Mesenchymal stem cell (in vitro differentiated cells and primary cell): ENCODE data around the gene CDH23.

Source experiments
- DNase-seq: peaks from one replicate; pipeline ENCODE4 v3.0.0-alpha.2; 2013
- H2AFZ ChIP-seq: one replicate; pipeline ENCODE4 v1.6.1; 2013; ENCODE audit warnings: low read depth, mild to moderate bottlenecking, control low read depth, inconsistent platforms, low read length, moderate library complexity
- H2AK5ac ChIP-seq: 2 replicates; pipeline ENCODE4 v1.6.1; 2013; ENCODE audit warnings: low read length, moderate library complexity, mild to moderate bottlenecking, inconsistent platforms; ENCODE audit not compliant: severe bottlenecking
- H2BK120ac ChIP-seq: one replicate; pipeline ENCODE4 v1.6.1; 2013; ENCODE audit warnings: low read depth, mild to moderate bottlenecking, inconsistent platforms, low read length, moderate library complexity
- H2BK12ac ChIP-seq, 2 experiments: one replicate each; pipeline ENCODE4 v1.6.1; 2013; ENCODE audit warnings: inconsistent platforms in 2 of 2, low read length in 2 of 2, mild to moderate bottlenecking in 2 of 2, moderate library complexity in 2 of 2, control low read depth in 1 of 2
- H2BK15ac ChIP-seq: one replicate; pipeline ENCODE4 v1.6.1; 2013; ENCODE audit warnings: mild to moderate bottlenecking, low read depth, inconsistent platforms; ENCODE audit not compliant: poor library complexity, severe bottlenecking
- H2BK5ac ChIP-seq: 2 replicates; pipeline ENCODE4 v1.6.1; 2013; ENCODE audit warnings: low read depth, mild to moderate bottlenecking, low read length, control low read depth, inconsistent platforms; ENCODE audit not compliant: poor library complexity, severe bottlenecking
- H3K14ac ChIP-seq, 2 experiments: one replicate each; pipeline ENCODE4 v1.6.1; 2013; ENCODE audit warnings: inconsistent platforms in 2 of 2, low read length in 2 of 2, control low read depth in 1 of 2, mild to moderate bottlenecking in 1 of 2, moderate library complexity in 1 of 2
- H3K18ac ChIP-seq, 2 experiments: one replicate each; pipeline ENCODE4 v1.6.1; 2013; ENCODE audit warnings: inconsistent platforms in 2 of 2, low read length in 2 of 2, control low read depth in 1 of 2, low read depth in 1 of 2, mild to moderate bottlenecking in 1 of 2
- H3K23ac ChIP-seq, 2 experiments: one replicate each; pipeline ENCODE4 v1.6.1; 2013; ENCODE audit warnings: inconsistent platforms in 2 of 2, low read length in 2 of 2, mild to moderate bottlenecking in 2 of 2, moderate library complexity in 2 of 2, control low read depth in 1 of 2
- H3K27ac ChIP-seq: 2 replicates; pipeline ENCODE4 v1.5.1; 2013; ENCODE audit warnings: mild to moderate bottlenecking, moderate library complexity, low read length, control low read depth, inconsistent platforms; ENCODE audit not compliant: poor library complexity, severe bottlenecking
- H3K27me3 ChIP-seq, 2 experiments: 2 replicates each; pipeline versions ENCODE4 v1.6.1 to v1.7.0; 2013; ENCODE audit warnings: low read length in 2 of 2, mild to moderate bottlenecking in 2 of 2, moderate library complexity in 2 of 2, control low read depth in 1 of 2, inconsistent platforms in 1 of 2; ENCODE audit not compliant: control insufficient read depth in 1 of 2, insufficient read depth in 1 of 2
- H3K36me3 ChIP-seq, 2 experiments: 2 replicates each; pipeline versions ENCODE4 v1.6.1 to v1.7.0; 2013; ENCODE audit warnings: low read length in 2 of 2, control low read depth in 1 of 2, inconsistent platforms in 1 of 2, low read depth in 1 of 2, mild to moderate bottlenecking in 1 of 2; ENCODE audit not compliant: insufficient read depth in 2 of 2, control insufficient read depth in 1 of 2
- H3K4ac ChIP-seq, 2 experiments: one replicate each; pipeline ENCODE4 v1.6.1; 2013; ENCODE audit warnings: inconsistent platforms in 2 of 2, low read length in 2 of 2, mild to moderate bottlenecking in 2 of 2, moderate library complexity in 2 of 2, control low read depth in 1 of 2, low read depth in 1 of 2
- H3K4me1 ChIP-seq: 2 replicates; pipeline ENCODE4 v1.6.1; 2013; ENCODE audit warnings: low read depth, low read length, control low read depth; ENCODE audit not compliant: control insufficient read depth, insufficient read depth
- H3K4me2 ChIP-seq: 2 replicates; pipeline ENCODE4 v1.6.1; 2013; ENCODE audit warnings: low read length, mild to moderate bottlenecking, inconsistent platforms; ENCODE audit not compliant: poor library complexity, severe bottlenecking
- H3K4me3 ChIP-seq, 2 experiments: 2 replicates each; pipeline versions ENCODE4 v1.5.1 to v1.7.0; 2013; ENCODE audit warnings: low read length in 2 of 2, mild to moderate bottlenecking in 2 of 2, control low read depth in 1 of 2, low read depth in 1 of 2; ENCODE audit not compliant: insufficient read depth in 1 of 2
- H3K79me1 ChIP-seq: replicated peaks from 2 replicates; pipeline ENCODE4 v1.6.1; 2013; ENCODE audit warnings: mild to moderate bottlenecking, control low read depth, low read length, inconsistent platforms; ENCODE audit not compliant: poor library complexity, severe bottlenecking
- H3K9ac ChIP-seq: 2 replicates; pipeline ENCODE4 v1.7.0; 2013; ENCODE audit warnings: mild to moderate bottlenecking, low read length, moderate library complexity
- H3K9me3 ChIP-seq: 2 replicates; pipeline ENCODE4 v1.7.0; 2013; ENCODE audit warnings: mild to moderate bottlenecking, low read length; ENCODE audit not compliant: control insufficient read depth
- H4K8ac ChIP-seq: one replicate; pipeline ENCODE4 v1.6.1; 2013; ENCODE audit warnings: inconsistent platforms, mild to moderate bottlenecking, low read length, moderate library complexity
- H4K91ac ChIP-seq: one replicate; pipeline ENCODE4 v1.6.1; 2013; ENCODE audit warnings: mild to moderate bottlenecking, low read length, inconsistent platforms
- WGBS: methylation state at CpG from one replicate; pipeline ENCODE4 v1.1.7; 2013; ENCODE audit warnings: mixed read lengths; 5-methylcytosine and 5-hydroxymethylcytosine counted together

CDH23 gene

DNA sequence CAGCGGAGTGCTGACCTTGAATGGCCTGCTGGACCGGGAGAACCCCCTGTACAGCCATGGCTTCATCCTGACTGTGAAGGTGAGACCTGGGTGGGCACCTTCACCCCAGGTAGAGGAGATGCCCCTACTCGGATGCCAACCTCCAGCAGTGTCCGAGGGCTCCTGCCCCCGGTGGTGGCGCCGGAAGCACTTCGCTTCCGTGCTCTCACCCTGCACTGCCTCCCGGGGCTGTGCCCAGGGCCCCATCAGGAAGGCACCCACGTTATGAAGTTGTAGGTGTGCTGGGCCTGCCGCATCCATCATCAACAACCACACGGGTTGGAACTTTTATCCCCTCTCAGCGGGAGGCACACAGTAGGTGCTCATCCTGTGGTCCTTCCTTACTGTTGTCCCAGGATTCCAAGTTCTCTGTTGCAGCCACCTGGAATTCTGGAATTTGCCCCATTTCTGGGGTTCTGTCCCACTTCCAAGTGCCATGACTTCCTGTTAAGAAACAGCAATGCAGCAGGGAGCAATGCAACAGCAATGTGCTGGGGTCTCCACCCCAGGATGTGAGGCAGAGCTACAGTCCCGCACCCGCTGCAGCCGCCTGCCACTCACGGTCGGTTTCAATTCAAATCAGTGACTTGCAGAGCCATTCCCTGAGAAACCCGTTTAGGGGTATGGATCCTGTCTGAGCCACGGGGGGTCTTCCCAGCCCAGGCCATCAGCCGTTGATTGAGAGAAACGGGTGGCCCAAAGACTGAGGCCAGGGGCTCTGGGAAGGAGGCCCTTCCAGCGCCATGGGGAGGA, 219.0 kb downstream of the CDH23 start:
- no peak overlapping the region for H2AK5ac ChIP-seq
- H3K18ac ChIP-seq, result no peak overlapping the region
- H3K4me2 ChIP-seq, result no peak overlapping the region
- H2BK15ac ChIP-seq, result no peak overlapping the region
- H4K91ac ChIP-seq, result no peak overlapping the region
- no peak overlapping the region for H3K9ac ChIP-seq
- no peak overlapping the region for H2BK12ac ChIP-seq
- H3K4me1 ChIP-seq, result no peaks in the 10 kb centered on the region
- H4K8ac ChIP-seq, result no peak overlapping the region
- no peak overlapping the region for H3K23ac ChIP-seq
- no peak overlapping the region for H2AFZ ChIP-seq
- H3K27me3 ChIP-seq, result peaks cover 0 to 44% of the 10 kb centered on the region in 2 experiments
- WGBS, result 91% methylated on average over 24 of the region's 24 CpGs
- no peak overlapping the region for H3K27ac ChIP-seq
- no peak overlapping the region for H3K4ac ChIP-seq
- DNase-seq, result no peak
- peak overlapping the region in 1 of 2 experiments; percentile 92 for H3K14ac ChIP-seq
- H2BK5ac ChIP-seq, result no peak overlapping the region
- H3K9me3 ChIP-seq, result peaks cover 6% of the 10 kb centered on the region
- no peak overlapping the region for H3K4me3 ChIP-seq
- no peak overlapping the region for H2BK120ac ChIP-seq
- no peaks in the 10 kb centered on the region for H3K36me3 ChIP-seq
- no peaks in the 10 kb centered on the region for H3K79me1 ChIP-seq

DNA sequence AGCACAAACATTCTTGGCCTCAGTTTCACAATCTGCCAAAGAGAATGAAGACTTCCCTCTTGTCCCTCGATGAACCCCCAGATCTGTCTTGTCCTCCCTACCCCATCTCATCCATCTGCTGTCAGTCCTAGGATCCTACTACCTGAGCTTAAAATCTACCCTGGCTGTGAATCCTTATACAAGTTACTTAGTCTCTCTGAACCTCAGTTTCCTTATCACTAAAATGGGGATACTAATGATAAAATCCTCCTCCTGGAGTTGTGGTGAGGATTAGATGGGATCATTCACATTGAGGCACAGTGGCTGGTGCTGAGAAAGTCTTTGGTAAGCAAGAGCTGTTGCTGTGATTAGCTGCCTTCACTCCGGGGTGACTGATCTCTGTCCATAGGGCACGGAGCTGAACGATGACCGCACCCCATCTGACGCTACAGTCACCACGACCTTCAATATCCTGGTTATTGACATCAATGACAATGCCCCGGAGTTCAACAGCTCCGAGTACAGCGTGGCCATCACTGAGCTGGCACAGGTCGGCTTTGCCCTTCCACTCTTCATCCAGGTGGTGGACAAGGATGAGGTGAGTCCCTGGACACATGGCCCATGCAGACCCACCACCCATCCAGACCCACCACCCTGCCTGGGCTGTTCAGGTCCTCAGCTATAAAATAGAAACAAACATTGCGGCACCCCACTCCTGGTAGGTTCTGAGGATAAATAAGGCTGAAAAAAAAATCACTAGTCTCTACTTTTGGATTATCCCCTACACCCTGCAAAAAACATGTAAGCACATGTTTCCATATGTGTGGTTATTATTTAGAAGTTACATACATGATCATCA, 220.3 kb downstream of the CDH23 start:
- Histone ChIP-seq H3K14ac (no peak overlapping the region), H3K27ac (no peak overlapping the region), H2AK5ac (no peak overlapping the region), H2BK15ac (no peak overlapping the region), H3K4me2 (no peak overlapping the region), H3K9me3 (peaks cover 6% of the 10 kb centered on the region), H3K27me3 (peaks cover 0 to 31% of the 10 kb centered on the region in 2 experiments), H3K36me3 (no peaks in the 10 kb centered on the region), H4K91ac (no peak overlapping the region), H3K23ac (no peak overlapping the region), H2AFZ (no peak overlapping the region), H2BK120ac (no peak overlapping the region), H3K4me1 (peaks cover 4% of the 10 kb centered on the region), H3K79me1 (no peaks in the 10 kb centered on the region), H3K4me3 (no peak overlapping the region), H4K8ac (no peak overlapping the region), H3K9ac (no peak overlapping the region), H2BK5ac (no peak overlapping the region), H3K4ac (no peak overlapping the region), H3K18ac (no peak overlapping the region), H2BK12ac (no peak overlapping the region)
- 88% methylated on average over 12 of the region's 12 CpGs for WGBS
- no peak for DNase-seq

DNA sequence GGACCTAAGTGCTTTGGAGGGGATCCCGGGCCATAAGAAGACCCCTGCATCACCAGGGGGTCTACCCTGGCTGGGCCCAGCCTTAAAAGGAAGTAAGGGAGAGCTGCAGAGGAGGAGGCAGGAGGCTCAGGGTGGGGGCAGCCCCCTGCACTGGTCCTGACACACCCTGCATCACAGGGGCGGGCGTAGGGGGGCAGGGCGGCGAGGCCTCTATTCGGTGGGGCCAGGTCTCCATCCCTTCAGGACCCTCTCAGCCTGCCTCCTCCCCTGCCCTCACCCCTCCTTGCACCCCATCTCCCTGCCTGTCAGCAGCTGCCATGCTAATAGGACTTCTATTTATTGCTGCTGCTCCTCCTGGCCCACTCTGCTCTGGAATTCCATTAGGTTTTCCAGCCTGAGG, 221.5 kb downstream of the CDH23 start:
- no peak overlapping the region for H2BK5ac ChIP-seq
- no peak overlapping the region for H3K27ac ChIP-seq
- no peak overlapping the region for H4K91ac ChIP-seq
- no peak overlapping the region for H2BK120ac ChIP-seq
- H3K27me3 ChIP-seq, result peaks cover 0 to 29% of the 10 kb centered on the region in 2 experiments
- H4K8ac ChIP-seq, result no peak overlapping the region
- no peaks in the 10 kb centered on the region for H3K36me3 ChIP-seq
- no peak overlapping the region for H3K4ac ChIP-seq
- no peak overlapping the region for H3K14ac ChIP-seq
- no peak for DNase-seq
- no peak overlapping the region for H2AK5ac ChIP-seq
- no peak overlapping the region for H3K23ac ChIP-seq
- peak overlapping the region in 1 of 2 experiments; percentile 1 for H3K4me3 ChIP-seq
- peaks cover 6% of the 10 kb centered on the region for H3K9me3 ChIP-seq
- no peak overlapping the region for H2BK15ac ChIP-seq
- H3K9ac ChIP-seq, result no peak overlapping the region
- H2BK12ac ChIP-seq, result no peak overlapping the region
- H2AFZ ChIP-seq, result no peak overlapping the region
- 97% methylated on average over 6 of the region's 6 CpGs for WGBS
- peaks cover 16% of the 10 kb centered on the region for H3K4me1 ChIP-seq
- H3K18ac ChIP-seq, result no peak overlapping the region
- no peak overlapping the region for H3K4me2 ChIP-seq
- H3K79me1 ChIP-seq, result no peaks in the 10 kb centered on the region

DNA sequence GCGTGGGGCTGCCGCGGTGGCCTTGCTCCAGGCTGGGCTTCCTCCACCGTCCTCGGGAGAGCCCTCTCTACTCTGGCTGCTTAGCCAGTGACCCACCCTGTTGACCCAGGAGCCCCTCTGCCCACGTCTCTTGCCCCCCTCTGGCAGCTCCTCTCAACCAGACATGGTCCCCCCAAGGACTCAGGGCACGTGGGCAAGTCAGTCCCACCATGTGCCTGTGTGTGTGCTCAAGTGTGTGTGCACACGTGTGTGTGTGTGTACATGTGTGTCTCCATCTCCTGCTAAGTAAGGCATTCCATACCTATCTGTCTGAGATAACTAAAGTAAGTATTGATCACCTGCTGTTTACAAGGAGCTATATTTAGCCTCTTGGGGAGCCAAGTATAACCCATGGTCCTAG, 221.9 kb downstream of the CDH23 start:
- H3K27ac ChIP-seq, result no peak overlapping the region
- 86% methylated on average over 6 of the region's 8 CpGs for WGBS
- H2BK5ac ChIP-seq, result no peak overlapping the region
- no peak for DNase-seq
- no peak overlapping the region for H3K9ac ChIP-seq
- no peak overlapping the region for H2BK12ac ChIP-seq
- no peaks in the 10 kb centered on the region for H3K79me1 ChIP-seq
- peaks cover 0 to 25% of the 10 kb centered on the region in 2 experiments for H3K27me3 ChIP-seq
- no peak overlapping the region for H3K18ac ChIP-seq
- no peak overlapping the region for H4K8ac ChIP-seq
- no peak overlapping the region for H2BK15ac ChIP-seq
- H3K14ac ChIP-seq, result no peak overlapping the region
- no peak overlapping the region for H2AFZ ChIP-seq
- peaks cover 17% of the 10 kb centered on the region for H3K4me1 ChIP-seq
- no peak overlapping the region for H2AK5ac ChIP-seq
- no peak overlapping the region for H4K91ac ChIP-seq
- H2BK120ac ChIP-seq, result no peak overlapping the region
- H3K4ac ChIP-seq, result no peak overlapping the region
- peak overlapping the region in 1 of 2 experiments; percentile 1 for H3K4me3 ChIP-seq
- peaks cover 6% of the 10 kb centered on the region for H3K9me3 ChIP-seq
- no peak overlapping the region for H3K23ac ChIP-seq
- H3K4me2 ChIP-seq, result no peak overlapping the region
- no peaks in the 10 kb centered on the region for H3K36me3 ChIP-seq
